Vagina (tissue), 2 donors: ENCODE measurements around the gene WBP2.

Source experiments
- CTCF ChIP-seq, 3 experiments: fragments of 450-650 bp in 2 of 3; fragments of 200-600 bp in 1 of 3; sonication (generic) in 1 of 3; IDR thresholded peaks; one replicate each; pipeline ENCODE4 v1.5.1; 2017 to 2019; ENCODE audit warnings: antibody characterized with exemption in 3 of 3, mild to moderate bottlenecking in 2 of 3, moderate library complexity in 2 of 3
- POLR2A ChIP-seq, 2 donors: fragments of 450-650 bp; IDR thresholded peaks; one replicate each; pipeline ENCODE4 v1.6.1; 2017; ENCODE audit warnings: antibody characterized with exemption in 2 of 2, mild to moderate bottlenecking in 2 of 2, moderate library complexity in 2 of 2
- POLR2AphosphoS5 ChIP-seq, 2 donors: sonication (generic); formaldehyde crosslinking; IDR thresholded peaks; one replicate each; pipeline ENCODE4 v1.9.0; 2017; ENCODE audit warnings: antibody characterized with exemption in 2 of 2, mild to moderate bottlenecking in 2 of 2, low read depth in 1 of 2; ENCODE audit not compliant: insufficient read depth in 1 of 2

- TF ChIP-seq CTCF (IDR thresholded peaks at IDR 0.05): no peak
- no peak for TF ChIP-seq POLR2A (IDR thresholded peaks at IDR 0.05)
- no peak for TF ChIP-seq POLR2AphosphoS5 (IDR thresholded peaks at IDR 0.05; ENCODE audit: insufficient read depth in 1 of 2, low read depth in 1 of 2)
These were observed 20.0 kb downstream of the WBP2 start for GRCh38 chr17:75834928-75835653.
